Sciatic nerve (tissue), 2 donors: Measurements from ENCODE around the gene LRRC8B. TPM values are rescaled to one million over a fixed set of nuclear protein-coding genes. Genes with fewer than 3 reads are reported as not detected.
"Not testable (repeated sequence)": the region's sequence is repeated elsewhere in the genome, so short reads cannot be mapped to it uniquely, and the experiment has no call there.

Source experiments
- ATAC-seq: fragments of 200-7000 bp; cut with Tn5 transposase; one replicate; pipeline ENCODE4 v1.9.1; 2020; ENCODE audit warnings: mild to moderate bottlenecking, moderate library complexity
- DNase-seq: peaks from one replicate; pipeline ENCODE4 v3.0.0-alpha.2; 2020; ENCODE audit warnings: low spot score
- intact Hi-C: fragments of 100-400 bp; cut with DNase I; formaldehyde crosslinking; loops from one replicate; pipeline ENCODE4 v1.14.2; 2022
- total RNA-seq: library from RNA; stranded (reverse); fragmentation: NEBNext Ultra II Directional; extraction: Animal tissue kit (Norgen Biotek cat#: 25700); gene quantifications from one replicate; pipeline ENCODE4 v1.2.1, GENCODE V29; 2021
- donor health status: DM: no; HTN: no; CAD: no.
- donor health status: DM: no; HTN: no; CAD: no.

Gene LRRC8B
- total RNA-seq, 1 donor from 2014 or later = 21.9 TPM

GRCh38 chr1:89567797-89568196 lies 43.2 kb downstream of the LRRC8B start:
- no peak for ATAC-seq
- DNase-seq = no peak
- intact Hi-C loops = no loop called here

GRCh38 chr1:89573410-89573809 lies 48.8 kb downstream of the LRRC8B start:
- no peak for DNase-seq
- ATAC-seq = no peak
- intact Hi-C loops = no loop called here

GRCh38 chr1:89574621-89575020 lies 50.0 kb downstream of the LRRC8B start:
- no peak for ATAC-seq

GRCh38 chr1:89575207-89575606 lies 50.6 kb downstream of the LRRC8B start:
- intact Hi-C loops = no loop called here
- no peak for DNase-seq
- no peak for ATAC-seq

More at GRCh38 chr1:89574621-89575020, 50.0 kb downstream of the LRRC8B start:
- no peak for DNase-seq
- intact Hi-C loops = no loop called here

DNA sequence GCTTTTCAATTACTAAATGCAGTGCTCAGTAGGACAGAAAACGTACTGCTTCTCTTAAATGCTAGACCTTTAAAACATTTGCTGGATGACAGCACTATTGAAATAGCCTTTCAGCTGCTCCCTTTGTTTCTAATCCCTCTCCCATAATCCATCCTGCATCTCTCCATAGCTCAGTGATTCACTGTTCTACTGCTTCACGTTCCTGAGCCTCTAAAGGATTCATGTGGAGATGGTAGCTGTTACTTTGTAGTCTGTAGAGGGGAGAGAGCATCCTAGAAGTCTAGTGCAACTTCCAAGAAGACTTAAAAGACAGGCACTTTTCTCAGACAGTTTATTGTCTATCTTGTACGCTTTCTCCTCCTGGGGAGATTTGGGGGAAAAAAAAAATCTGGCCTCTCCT lies 51.4 kb downstream of the LRRC8B start:
- ATAC-seq = no peak
- intact Hi-C loops = no loop called here

DNA sequence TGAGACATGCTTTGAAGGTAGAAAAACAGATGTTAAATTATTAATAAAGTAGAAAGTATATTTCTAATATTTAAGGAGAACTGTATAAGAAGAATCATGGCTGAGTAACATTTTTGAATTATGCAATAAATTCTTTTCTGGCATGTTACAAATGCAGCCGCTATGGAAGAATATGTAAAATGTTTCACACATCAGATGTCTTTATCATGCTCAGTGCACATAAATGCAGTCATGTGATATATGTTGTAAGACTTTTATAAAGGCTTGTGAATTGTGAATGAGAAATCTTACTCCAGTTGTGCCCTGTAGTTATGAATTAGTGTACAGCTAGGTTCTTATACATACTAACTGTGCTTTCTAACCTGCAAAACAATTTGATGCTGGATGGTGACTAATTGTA lies 53.5 kb downstream of the LRRC8B start:
- intact Hi-C loops = no loop called here
- DNase-seq (no peak), ATAC-seq (no peak)

More for the DNA sequence above, 51.4 kb downstream of the LRRC8B start:
- no peak for DNase-seq

DNA sequence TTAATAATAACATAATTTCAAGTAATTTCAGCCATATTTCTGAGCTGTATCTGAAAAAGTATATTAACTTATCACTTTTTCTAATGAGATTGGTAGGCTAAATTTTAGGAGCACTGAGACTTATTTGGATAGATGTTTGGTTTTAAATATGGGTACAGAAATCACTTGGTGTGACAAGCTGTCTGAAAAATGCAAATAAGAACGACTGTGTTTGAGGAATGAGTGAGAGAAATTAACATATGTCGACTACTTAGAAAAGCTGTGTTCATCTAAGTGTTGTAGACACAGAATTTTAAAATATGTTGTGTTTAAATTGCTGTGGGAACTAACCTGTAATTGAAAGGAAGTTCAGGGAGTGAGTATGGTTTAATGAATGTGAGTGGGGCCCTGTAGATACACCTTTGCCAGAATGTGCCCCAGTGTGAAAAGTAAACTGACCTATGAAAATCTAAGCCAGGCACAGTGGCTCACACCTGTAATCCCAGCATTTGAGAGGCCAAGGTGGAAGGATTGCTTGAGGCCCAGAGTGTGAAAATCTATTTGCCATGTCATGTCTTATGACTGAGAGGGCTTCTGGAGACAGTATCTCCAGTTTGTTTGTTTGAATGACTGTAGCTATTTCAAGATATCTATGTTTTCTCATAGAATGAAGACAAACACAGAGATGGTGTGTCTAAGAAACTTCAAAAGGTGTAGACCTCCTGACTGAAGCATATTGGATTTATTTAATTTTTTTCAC lies 54.5 kb downstream of the LRRC8B start:
- intact Hi-C loops = no loop called here
- DNase-seq (no peak), ATAC-seq (no peak)

DNA sequence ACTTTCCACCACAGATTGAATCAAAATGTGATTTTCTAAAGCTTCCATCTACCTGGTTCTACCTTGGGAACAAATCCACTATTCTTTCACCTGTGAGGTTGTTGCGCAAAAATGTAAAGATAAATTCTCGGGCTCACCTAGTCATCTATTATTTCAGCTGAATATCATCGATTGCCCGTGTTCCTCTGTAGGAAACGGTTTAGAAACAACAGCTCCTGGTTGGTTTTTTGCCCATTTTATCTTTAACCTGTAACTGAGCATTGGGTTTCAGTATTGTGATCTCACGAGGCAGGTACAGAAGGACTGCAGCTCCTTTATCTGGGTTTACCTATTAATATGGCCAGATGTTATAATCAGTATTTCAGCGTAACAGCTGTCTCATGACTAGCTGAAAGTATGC lies 55.4 kb downstream of the LRRC8B start:
- intact Hi-C loops = no loop called here
- DNase-seq (no peak), ATAC-seq (no peak)

- intact Hi-C loops = no loop called here
- ATAC-seq (no peak), DNase-seq (no peak)
These were observed 57.2 kb downstream of the LRRC8B start for GRCh38 chr1:89581859-89582258.

DNA sequence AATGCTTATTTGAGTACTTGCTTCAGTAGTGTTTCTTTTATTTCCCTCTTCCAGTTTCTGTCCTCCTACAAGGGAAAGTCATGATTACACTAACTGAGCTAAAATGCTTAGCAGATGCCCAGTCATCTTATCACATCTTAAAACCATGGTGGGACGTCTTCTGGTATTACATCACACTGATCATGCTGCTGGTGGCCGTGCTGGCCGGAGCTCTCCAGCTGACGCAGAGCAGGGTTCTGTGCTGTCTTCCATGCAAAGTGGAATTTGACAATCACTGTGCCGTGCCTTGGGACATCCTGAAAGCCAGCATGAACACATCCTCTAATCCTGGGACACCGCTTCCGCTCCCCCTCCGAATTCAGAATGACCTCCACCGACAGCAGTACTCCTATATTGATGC lies 57.9 kb downstream of the LRRC8B start:
- intact Hi-C loops = no loop called here
- DNase-seq = no peak
- no peak for ATAC-seq

- intact Hi-C loops = no loop called here
- DNase-seq (no peak), ATAC-seq (no peak)
These were observed 59.6 kb downstream of the LRRC8B start for GRCh38 chr1:89584211-89584610.

- intact Hi-C loops = no loop called here
- ATAC-seq = no peak
- DNase-seq = no peak
These were observed 60.2 kb downstream of the LRRC8B start for GRCh38 chr1:89584781-89585180.

GRCh38 chr1:89587729-89588161 lies 63.1 kb downstream of the LRRC8B start:
- intact Hi-C loops = no loop called here
- DNase-seq (no peak), ATAC-seq (no peak)

DNA sequence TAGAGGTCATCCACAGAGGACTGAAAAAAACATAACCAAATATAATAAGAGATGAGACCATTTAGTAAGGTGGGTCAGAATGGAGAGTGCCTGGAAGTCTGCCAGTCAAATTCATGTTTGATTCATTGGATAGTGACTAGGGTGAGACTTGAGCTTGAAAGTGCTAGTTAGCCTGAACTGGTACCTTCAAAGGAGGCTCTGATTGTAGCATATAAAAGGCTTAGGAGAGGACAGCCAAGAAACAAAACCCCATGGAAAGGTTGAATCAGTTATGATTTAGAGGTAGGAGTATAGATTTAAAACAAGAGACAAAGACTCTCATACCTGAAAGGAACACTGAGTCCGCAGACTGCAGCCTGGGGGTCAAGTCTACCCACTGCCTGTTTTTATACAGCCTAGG lies 63.9 kb downstream of the LRRC8B start:
- no peak for ATAC-seq

GRCh38 chr1:89589515-89589914 lies 64.9 kb downstream of the LRRC8B start:
- intact Hi-C loops = no loop called here
- no peak for ATAC-seq
- no peak for DNase-seq

More for the DNA sequence above, 63.9 kb downstream of the LRRC8B start:
- intact Hi-C loops = no loop called here
- DNase-seq = no peak

GRCh38 chr1:89590341-89591080 lies 65.9 kb downstream of the LRRC8B start:
- intact Hi-C loops = no loop called here

GRCh38 chr1:89592861-89593302 lies 68.3 kb downstream of the LRRC8B start:
- ATAC-seq, DNase-seq, intact Hi-C loops: not testable (repeated sequence)

More at GRCh38 chr1:89590341-89591080, 65.9 kb downstream of the LRRC8B start:
- no peak for DNase-seq
- peak; percentile 27 for ATAC-seq

DNA sequence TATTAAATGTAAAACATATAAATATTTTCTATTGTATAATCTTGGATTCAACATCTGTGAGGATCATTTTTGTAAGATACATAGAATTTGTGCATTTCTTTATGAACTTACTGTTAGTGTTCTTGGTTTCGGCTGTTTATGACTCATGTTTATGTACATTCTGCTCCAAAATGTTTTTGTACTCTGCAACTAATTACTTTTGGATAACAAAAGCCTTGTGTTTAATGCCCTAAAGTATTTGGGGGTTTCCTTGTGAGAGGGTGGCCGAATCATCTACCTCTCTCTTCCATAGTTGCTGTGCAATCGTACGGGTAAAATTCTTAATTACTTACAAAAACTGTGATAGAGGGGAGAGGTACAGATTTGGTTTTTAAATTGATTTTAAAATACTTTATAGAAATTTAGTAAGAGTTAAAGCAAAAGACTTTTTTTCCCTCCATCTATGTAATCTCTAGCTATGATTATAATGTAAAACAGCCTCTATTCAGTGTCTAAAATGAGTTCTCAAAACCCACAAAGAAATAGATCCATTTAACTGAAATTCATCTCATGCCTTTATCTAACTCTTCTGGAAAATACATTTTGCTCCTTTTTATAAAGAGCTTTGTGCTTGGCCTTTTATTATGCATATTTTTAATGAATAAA lies 69.6 kb downstream of the LRRC8B start:
- DNase-seq = no peak
- intact Hi-C loops = no loop called here
- no peak for ATAC-seq

GRCh38 chr1:89596698-89597097 lies 72.1 kb downstream of the LRRC8B start:
- ATAC-seq = no peak
- intact Hi-C loops = no loop called here

More at GRCh38 chr1:89596698-89597097, 72.1 kb downstream of the LRRC8B start:
- no peak for DNase-seq
